ENCODE measurements around the gene TBX15. TPM values are rescaled to one million over a fixed set of nuclear protein-coding genes. Genes with fewer than 3 reads are reported as not detected.

The TBX15 gene
- total and polyA plus RNA-seq, 4 donors, result 0.07 to 0.31 (median 0.24) TPM

- Histone ChIP-seq H3K9ac (ENCODE audit: insufficient read depth in 1 of 2, low read length in 2 of 2) (no peak overlapping the region), H3K27ac (ENCODE audit: low read depth in 1 of 2, low read length in 1 of 2) (no peak overlapping the region), H3K4me1 (ENCODE audit: control insufficient read depth in 5 of 5, insufficient read depth in 5 of 5, low read length in 5 of 5) (peaks cover 0 to 19% (median 8%) of the 10 kb centered on the region in 5 donors), H3K36me3 (ENCODE audit: control insufficient read depth in 4 of 4, insufficient read depth in 4 of 4, low read length in 4 of 4) (no peaks in the 10 kb centered on the region), H3K9me3 (ENCODE audit: control insufficient read depth in 4 of 4, insufficient read depth in 3 of 4, low read length in 3 of 4) (peaks cover 0 to 10% (median 0%) of the 10 kb centered on the region in 4 donors), H3K27me3 (ENCODE audit: control insufficient read depth in 3 of 3, insufficient read depth in 3 of 3, low read length in 2 of 3) (peaks cover 5 to 98% (median 94%) of the 10 kb centered on the region in 3 donors), H3K4me3 (no peak overlapping the region)
- no peak for ATAC-seq (ENCODE audit: insufficient read depth, low FRiP score)
- no peak for TF ChIP-seq CTCF (IDR thresholded peaks at IDR 0.05; ENCODE audit: control extremely low read depth, extremely low read depth)
- DNase-seq, result peak in 1 of 3 donors; percentile 4
- WGBS, 2 donors, result 4% methylated on average over 44 to 49 of the region's 49 CpGs
These were observed 13.3 kb upstream of the TBX15 start for GRCh38 chr1:119001181-119002027.

- no peaks in the 10 kb centered on the region for H3K36me3 ChIP-seq (ENCODE audit: control insufficient read depth in 4 of 4, insufficient read depth in 4 of 4, low read length in 4 of 4)
- H3K27ac ChIP-seq (ENCODE audit: low read depth in 1 of 2, low read length in 1 of 2), result no peak overlapping the region
- peaks cover 9 to 98% (median 94%) of the 10 kb centered on the region in 3 donors for H3K27me3 ChIP-seq (ENCODE audit: control insufficient read depth in 3 of 3, insufficient read depth in 3 of 3, low read length in 2 of 3)
- peaks cover 0 to 10% (median 0%) of the 10 kb centered on the region in 4 donors for H3K9me3 ChIP-seq (ENCODE audit: control insufficient read depth in 4 of 4, insufficient read depth in 3 of 4, low read length in 3 of 4)
- no peak overlapping the region for H3K9ac ChIP-seq (ENCODE audit: insufficient read depth in 1 of 2, low read length in 2 of 2)
- no peak for TF ChIP-seq CTCF (IDR thresholded peaks at IDR 0.05; ENCODE audit: control extremely low read depth, extremely low read depth)
- DNase-seq, result peak in 2 of 3 donors; percentile 44 to 53
- H3K4me1 ChIP-seq (ENCODE audit: control insufficient read depth in 5 of 5, insufficient read depth in 5 of 5, low read length in 5 of 5), result peaks cover 0 to 19% (median 8%) of the 10 kb centered on the region in 5 donors
- H3K4me3 ChIP-seq, result no peak overlapping the region
- ATAC-seq (ENCODE audit: insufficient read depth, low FRiP score), result no peak
- 5% methylated on average over 44 of the region's 44 CpGs for WGBS, 2 donors
These were observed 12.4 kb upstream of the TBX15 start for GRCh38 chr1:119000371-119001180.

GRCh38 chr1:118999348-119000071 lies 11.4 kb upstream of the TBX15 start:
- H3K4me1 ChIP-seq (ENCODE audit: control insufficient read depth in 5 of 5, insufficient read depth in 5 of 5, low read length in 5 of 5), result peaks cover 0 to 19% (median 8%) of the 10 kb centered on the region in 5 donors
- peak in 2 of 3 donors; percentile 25 to 28 for DNase-seq
- H3K9ac ChIP-seq (ENCODE audit: insufficient read depth in 1 of 2, low read length in 2 of 2), result no peak overlapping the region
- H3K27ac ChIP-seq (ENCODE audit: low read depth in 1 of 2, low read length in 1 of 2), result no peak overlapping the region
- H3K36me3 ChIP-seq (ENCODE audit: control insufficient read depth in 4 of 4, insufficient read depth in 4 of 4, low read length in 4 of 4), result no peaks in the 10 kb centered on the region
- no peak overlapping the region for H3K4me3 ChIP-seq
- 6 to 8% methylated on average over 27 of the region's 27 CpGs for WGBS, 2 donors
- H3K27me3 ChIP-seq (ENCODE audit: control insufficient read depth in 3 of 3, insufficient read depth in 3 of 3, low read length in 2 of 3), result peaks cover 12 to 98% (median 94%) of the 10 kb centered on the region in 3 donors
- no peak for ATAC-seq (ENCODE audit: insufficient read depth, low FRiP score)
- H3K9me3 ChIP-seq (ENCODE audit: control insufficient read depth in 4 of 4, insufficient read depth in 3 of 4, low read length in 3 of 4), result peaks cover 0 to 10% (median 0%) of the 10 kb centered on the region in 4 donors
- no peak for TF ChIP-seq CTCF (IDR thresholded peaks at IDR 0.05; ENCODE audit: control extremely low read depth, extremely low read depth)

Data from lung (tissue), 12 donors.